Measurements from ENCODE around the gene PPM1L. TPM values are rescaled to one million over a fixed set of nuclear protein-coding genes. Genes with fewer than 3 reads are reported as not detected.
A peak's percentile ranks its signal among the peaks of the same experiment; 100 is the strongest.

The PPM1L gene
- total RNA-seq, 1 experiment from 2014 or later, result 3.2 TPM

DNA sequence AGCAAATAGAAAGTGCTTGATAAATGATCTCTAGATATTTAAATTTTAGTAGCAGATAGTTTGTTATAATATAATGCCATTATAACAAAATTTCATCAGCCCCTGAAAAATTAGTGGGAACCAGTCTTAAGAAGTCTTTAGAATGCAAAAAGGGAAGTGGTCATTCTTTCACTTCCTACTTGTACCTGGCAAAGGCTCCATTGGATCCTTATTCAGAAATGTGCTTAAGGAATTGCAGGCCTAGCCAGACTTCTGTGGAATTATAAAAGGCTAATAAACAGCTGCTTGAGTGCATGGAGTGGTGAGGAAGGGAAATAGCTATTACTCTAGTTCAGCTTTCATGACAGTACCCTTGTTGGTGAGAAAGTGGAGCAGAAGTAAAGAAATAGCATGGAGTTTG is 24.2 kb downstream of the PPM1L start:
- DNase-seq, result no peak
- no peak overlapping the region for H3K4me3 ChIP-seq (ENCODE audit: insufficient read depth, low read depth, low read length)

DNA sequence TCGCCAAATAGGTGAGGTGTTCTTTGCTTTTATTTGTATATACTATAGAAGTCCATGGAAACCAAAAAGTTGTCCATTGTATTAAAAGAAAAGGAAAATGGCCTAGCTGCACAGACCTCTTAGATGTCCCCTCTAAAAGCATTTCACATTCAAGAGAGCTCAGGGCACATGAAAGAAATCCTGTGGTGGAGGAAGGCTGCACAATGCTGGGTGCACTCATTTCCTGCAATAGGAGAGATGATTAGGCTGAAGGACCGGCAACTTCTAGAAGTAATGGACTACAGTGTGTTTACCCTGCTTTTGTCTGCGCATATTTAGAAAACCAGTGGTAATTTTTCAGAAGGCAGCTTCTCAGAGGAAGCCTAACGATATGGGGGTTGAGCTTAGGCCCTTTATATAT is 25.4 kb downstream of the PPM1L start:
- DNase-seq, result no peak
- H3K4me3 ChIP-seq (ENCODE audit: insufficient read depth, low read depth, low read length), result no peak overlapping the region
- H3K27me3 ChIP-seq (ENCODE audit: control insufficient read depth, insufficient read depth, low read length), result no peaks in the 10 kb centered on the region
- no peaks in the 10 kb centered on the region for H3K36me3 ChIP-seq (replicated peaks; ENCODE audit: control insufficient read depth, insufficient read depth, low read length)

More for the DNA sequence above, 24.2 kb downstream of the PPM1L start:
- Histone ChIP-seq H3K27me3 (ENCODE audit: control insufficient read depth, insufficient read depth, low read length) (no peaks in the 10 kb centered on the region), H3K36me3 (replicated peaks; ENCODE audit: control insufficient read depth, insufficient read depth, low read length) (no peaks in the 10 kb centered on the region)

DNA sequence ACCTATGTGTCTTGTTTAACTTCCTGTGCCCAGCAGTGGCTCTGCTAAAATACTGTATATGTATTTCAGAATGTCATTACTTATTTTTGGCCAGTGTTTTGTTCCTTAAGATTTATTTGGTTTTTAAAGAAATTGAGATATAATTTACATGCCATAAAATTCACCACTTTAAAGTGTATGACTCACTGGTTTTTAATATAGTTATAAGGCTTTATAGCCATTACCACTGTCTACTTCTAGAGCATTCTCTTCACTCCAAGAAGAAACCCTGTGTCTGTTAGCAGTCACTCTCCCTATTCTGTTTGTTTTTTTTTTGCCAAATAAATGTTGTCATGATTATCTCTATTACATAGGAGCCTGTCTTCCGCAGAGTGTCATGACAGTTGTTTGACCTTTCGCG is 25.8 kb downstream of the PPM1L start:
- Histone ChIP-seq H3K4me3 (ENCODE audit: insufficient read depth, low read depth, low read length) (no peak overlapping the region), H3K36me3 (replicated peaks; ENCODE audit: control insufficient read depth, insufficient read depth, low read length) (no peaks in the 10 kb centered on the region), H3K27me3 (ENCODE audit: control insufficient read depth, insufficient read depth, low read length) (no peaks in the 10 kb centered on the region)
- no peak for DNase-seq

DNA sequence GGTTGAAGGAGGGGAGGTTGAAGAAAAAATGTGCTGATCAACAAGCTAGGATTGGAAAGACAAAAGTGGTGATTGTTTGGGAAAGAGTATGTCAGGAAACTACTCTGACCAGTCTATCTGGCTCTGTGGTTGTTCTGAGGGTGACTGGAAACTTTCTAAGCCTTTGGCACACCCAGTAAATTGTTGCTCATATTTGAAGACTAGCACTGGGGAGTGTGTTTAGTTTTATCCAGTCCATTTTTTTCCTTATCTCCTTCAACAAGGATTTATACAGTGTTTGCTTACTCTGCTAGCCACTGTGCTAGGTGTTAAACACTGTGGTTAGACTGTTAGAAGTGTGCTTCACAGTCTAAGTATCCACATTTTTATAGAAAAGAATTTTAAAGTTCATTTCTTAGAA is 28.8 kb downstream of the PPM1L start:
- Histone ChIP-seq H3K4me3 (ENCODE audit: insufficient read depth, low read depth, low read length) (no peak overlapping the region), H3K36me3 (replicated peaks; ENCODE audit: control insufficient read depth, insufficient read depth, low read length) (no peaks in the 10 kb centered on the region), H3K27me3 (ENCODE audit: control insufficient read depth, insufficient read depth, low read length) (no peaks in the 10 kb centered on the region)
- DNase-seq, result peak; percentile 4

DNA sequence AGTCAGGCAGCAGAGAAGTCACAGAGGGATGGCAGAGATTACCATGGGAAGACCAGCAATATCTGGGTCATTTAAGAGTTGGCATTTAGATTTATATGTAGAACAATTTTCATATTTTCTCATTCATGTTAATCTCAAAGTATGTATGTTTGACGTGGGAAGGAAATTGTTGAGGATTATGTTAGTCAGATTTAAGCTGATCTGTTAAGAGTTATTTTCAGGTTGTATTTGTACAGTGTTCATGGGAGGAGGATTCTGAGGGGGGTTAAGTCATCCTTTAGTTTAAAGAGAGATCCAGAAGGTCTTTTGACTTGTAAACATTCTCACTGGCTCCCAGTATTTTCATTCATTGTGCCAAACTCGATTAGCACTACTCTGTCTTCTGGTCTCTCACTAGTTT is 34.7 kb downstream of the PPM1L start:
- Histone ChIP-seq H3K4me3 (ENCODE audit: insufficient read depth, low read depth, low read length) (no peak overlapping the region), H3K36me3 (replicated peaks; ENCODE audit: control insufficient read depth, insufficient read depth, low read length) (no peaks in the 10 kb centered on the region), H3K27me3 (ENCODE audit: control insufficient read depth, insufficient read depth, low read length) (no peaks in the 10 kb centered on the region)
- DNase-seq, result no peak

DNA sequence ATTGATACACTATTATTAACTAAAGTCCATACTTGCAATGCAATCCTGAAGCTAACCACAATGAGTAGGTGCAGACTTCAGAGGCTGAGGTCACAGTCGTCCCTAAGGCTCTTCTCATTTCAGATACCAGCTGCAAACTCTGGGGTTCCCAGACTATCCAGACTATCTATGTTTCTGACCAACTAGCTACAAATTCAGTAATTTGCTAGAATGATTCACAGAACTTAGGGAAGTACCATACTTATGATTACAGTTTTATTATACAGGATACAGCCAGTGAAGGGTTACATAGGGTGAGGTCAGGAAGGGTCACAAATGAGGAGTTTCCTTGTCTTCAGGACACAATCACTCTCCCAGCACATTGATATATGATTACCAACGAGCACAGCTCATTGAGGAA is 36.5 kb downstream of the PPM1L start:
- DNase-seq, result no peak
- no peak overlapping the region for H3K4me3 ChIP-seq (ENCODE audit: insufficient read depth, low read depth, low read length)
- H3K27me3 ChIP-seq (ENCODE audit: control insufficient read depth, insufficient read depth, low read length), result no peaks in the 10 kb centered on the region
- H3K36me3 ChIP-seq (replicated peaks; ENCODE audit: control insufficient read depth, insufficient read depth, low read length), result no peaks in the 10 kb centered on the region

DNA sequence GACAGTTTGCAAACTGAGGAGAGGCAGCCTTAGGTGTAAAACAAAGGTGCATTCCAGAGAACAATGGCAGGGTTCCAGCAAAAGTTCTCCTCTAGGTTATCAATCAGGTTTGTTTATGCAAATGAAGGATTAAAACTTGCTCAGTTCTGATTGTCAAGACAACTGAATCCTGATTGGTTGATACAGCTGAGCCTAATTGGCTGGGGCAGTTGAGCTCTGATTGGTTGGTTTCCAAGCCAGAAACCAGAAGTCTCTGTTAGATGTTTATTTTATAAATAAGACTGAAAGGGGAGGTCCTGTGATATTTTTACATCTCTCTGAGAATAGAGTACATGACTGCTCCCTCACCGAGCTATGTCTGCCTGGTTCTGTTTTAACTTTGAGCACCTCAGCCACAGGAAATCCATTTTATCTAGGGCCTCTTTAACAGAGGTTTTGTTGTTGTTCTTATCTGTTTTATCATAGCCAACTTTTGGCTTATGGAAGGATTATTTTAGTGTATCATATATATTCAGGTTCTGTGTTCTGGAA is 37.8 kb downstream of the PPM1L start:
- Histone ChIP-seq H3K27me3 (ENCODE audit: control insufficient read depth, insufficient read depth, low read length) (no peaks in the 10 kb centered on the region), H3K36me3 (replicated peaks; ENCODE audit: control insufficient read depth, insufficient read depth, low read length) (no peaks in the 10 kb centered on the region), H3K4me3 (ENCODE audit: insufficient read depth, low read depth, low read length) (no peak overlapping the region)
- DNase-seq, result no peak

DNA sequence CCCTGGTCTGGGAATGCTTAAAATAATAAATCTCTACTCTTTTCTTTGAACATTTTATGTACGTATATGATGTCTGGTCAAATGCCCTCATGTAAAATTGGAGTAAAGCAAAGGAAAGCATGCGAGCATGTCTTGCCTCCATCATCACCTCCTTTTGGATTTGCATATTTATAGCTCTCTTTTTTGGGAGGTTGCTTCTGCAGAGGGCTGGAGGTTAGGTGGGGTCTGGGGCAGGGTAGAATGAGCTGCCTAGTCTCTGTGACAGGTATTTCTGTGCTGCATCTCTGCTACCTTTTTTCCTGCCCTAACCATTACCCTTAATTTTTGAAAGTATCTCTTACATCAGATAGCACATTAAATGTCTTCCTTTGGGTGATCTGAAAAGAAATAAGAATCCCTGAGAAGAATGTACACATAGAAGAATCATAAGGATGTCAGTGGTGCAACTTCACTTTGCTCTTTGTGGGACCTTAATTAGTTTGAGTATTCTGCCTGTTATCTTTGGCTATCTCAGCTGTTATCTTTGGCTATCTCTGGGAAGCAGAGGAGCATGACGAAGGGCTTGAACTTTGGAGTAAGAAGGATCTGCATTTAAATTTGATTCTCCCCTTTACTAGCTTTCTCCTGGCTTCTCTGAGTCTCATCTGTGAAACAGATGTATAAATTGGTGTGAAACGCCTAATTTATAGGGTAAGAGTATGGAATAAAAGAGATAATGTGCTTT is 40.2 kb downstream of the PPM1L start:
- no peak overlapping the region for H3K4me3 ChIP-seq (ENCODE audit: insufficient read depth, low read depth, low read length)
- no peaks in the 10 kb centered on the region for H3K36me3 ChIP-seq (replicated peaks; ENCODE audit: control insufficient read depth, insufficient read depth, low read length)
- DNase-seq, result no peak
- H3K27me3 ChIP-seq (ENCODE audit: control insufficient read depth, insufficient read depth, low read length), result no peaks in the 10 kb centered on the region

DNA sequence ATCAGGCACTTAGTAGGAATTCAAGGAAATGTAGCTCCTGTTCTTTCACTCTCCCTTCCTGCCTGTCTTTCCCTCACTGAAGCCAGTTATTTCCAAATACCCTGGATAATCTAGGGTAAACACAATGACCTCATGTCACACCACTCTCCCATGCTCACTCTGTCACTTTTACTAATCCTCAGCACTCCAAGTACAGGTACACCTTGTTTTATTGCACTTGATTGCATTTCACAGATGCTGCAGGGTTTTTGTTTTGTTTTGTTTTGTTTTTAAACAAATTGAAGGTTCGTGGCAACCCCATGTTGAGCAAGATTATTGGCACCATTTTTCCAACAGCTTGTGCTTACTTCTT is 40.8 kb downstream of the PPM1L start:
- no peak for DNase-seq
- H3K36me3 ChIP-seq (replicated peaks; ENCODE audit: control insufficient read depth, insufficient read depth, low read length), result no peaks in the 10 kb centered on the region
- H3K27me3 ChIP-seq (ENCODE audit: control insufficient read depth, insufficient read depth, low read length), result no peaks in the 10 kb centered on the region
- H3K4me3 ChIP-seq (ENCODE audit: insufficient read depth, low read depth, low read length), result no peak overlapping the region

DNA sequence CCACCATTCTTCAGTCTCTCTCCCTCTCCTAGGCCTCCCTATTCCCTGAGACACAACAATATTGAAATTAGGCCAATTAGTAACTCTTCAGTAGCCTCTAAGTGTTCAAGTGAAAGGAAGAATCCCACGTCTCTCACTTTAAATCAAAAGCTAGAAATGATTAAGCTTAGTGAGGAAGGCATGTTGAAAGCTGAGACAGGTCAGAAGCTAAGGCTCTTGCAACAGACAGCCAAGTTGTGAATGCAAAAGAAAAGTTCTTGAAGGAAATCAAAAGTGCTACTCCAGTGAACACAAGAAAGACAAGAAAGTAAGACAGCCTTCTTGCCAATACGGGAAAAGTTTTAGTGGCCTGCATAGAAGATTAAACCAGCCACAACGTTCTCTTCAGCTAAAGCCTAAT is 41.3 kb downstream of the PPM1L start:
- no peaks in the 10 kb centered on the region for H3K27me3 ChIP-seq (ENCODE audit: control insufficient read depth, insufficient read depth, low read length)

DNA sequence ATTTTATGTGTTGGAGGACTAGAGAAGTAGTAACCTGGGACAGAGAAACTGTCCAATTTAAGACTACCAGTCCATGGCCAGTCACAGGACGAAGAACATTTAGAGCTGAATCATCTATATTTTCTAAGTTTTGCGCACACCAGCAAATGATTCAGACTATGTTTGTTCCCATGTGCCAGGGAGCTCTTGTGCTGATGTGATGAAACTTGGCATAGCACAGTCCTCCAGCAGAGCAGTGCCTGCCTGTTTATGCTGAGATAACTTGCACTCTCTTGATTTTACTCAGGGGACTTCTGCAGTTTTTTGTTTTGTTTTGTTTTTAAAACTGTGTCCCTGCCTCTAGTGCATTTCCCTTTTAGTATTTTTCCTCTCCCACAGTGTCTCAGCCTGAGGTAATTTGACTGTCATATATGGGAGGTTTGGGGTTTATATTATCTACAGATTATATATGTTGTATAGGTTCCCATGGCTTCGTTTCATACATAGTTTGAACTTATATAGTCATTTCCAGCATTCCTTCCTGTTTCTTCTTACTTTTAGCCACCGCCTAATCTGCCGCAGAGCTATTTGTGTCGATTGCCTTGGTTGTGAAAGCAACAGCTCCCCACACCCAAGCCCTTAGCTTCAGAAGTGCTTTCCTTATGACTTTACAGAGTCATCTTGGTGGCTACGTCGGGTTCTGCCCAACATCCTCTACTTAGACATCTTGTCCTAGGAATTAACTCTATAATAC is 45.5 kb downstream of the PPM1L start:
- no peak overlapping the region for H3K4me3 ChIP-seq (ENCODE audit: insufficient read depth, low read depth, low read length)
- H3K27me3 ChIP-seq (ENCODE audit: control insufficient read depth, insufficient read depth, low read length), result no peaks in the 10 kb centered on the region
- H3K36me3 ChIP-seq (replicated peaks; ENCODE audit: control insufficient read depth, insufficient read depth, low read length), result no peaks in the 10 kb centered on the region
- DNase-seq, result no peak

More for the DNA sequence above, 41.3 kb downstream of the PPM1L start:
- H3K4me3 ChIP-seq (ENCODE audit: insufficient read depth, low read depth, low read length), result no peak overlapping the region
- no peak for DNase-seq
- no peaks in the 10 kb centered on the region for H3K36me3 ChIP-seq (replicated peaks; ENCODE audit: control insufficient read depth, insufficient read depth, low read length)

DNA sequence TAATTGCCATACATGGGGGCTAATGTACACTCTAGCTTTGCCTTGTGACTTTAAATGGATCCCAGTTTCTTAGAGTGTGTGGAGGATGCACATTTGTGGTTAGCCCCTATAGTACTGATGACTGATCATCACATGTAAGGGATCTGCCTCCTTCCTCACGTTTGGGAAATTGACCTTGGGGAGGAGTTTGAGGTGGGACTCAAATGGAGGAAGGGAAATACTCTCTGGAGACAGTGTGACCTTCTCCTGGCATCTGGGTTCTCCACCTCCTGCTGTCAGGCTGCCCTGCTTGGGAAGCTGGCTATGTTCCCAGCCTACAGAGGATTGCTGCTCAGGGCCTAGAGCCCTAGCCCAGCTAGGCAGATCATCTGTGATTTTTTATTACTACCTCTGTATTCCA is 48.7 kb downstream of the PPM1L start:
- no peak overlapping the region for H3K4me3 ChIP-seq (ENCODE audit: insufficient read depth, low read depth, low read length)
- DNase-seq, result peak; percentile 4
- H3K27me3 ChIP-seq (ENCODE audit: control insufficient read depth, insufficient read depth, low read length), result no peaks in the 10 kb centered on the region
- no peaks in the 10 kb centered on the region for H3K36me3 ChIP-seq (replicated peaks; ENCODE audit: control insufficient read depth, insufficient read depth, low read length)

DNA sequence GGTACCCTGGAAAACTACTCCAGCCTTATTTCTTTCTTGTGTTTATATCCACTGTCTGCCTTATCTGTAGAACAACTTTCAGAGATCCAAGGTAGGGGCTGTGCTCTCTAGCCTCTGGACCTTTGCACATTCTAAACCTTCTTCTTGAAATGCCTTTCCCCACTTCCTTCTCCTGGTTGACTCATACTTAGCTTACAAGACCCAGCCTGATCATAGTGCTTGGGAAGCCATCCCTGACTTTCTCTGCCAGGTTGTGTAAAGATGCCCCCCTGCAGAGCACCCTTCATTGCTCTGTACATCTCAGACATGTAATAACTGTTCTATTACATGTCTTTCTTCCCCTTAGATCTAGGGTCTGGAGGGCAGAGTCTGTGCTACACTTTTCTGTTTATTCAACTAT is 50.1 kb downstream of the PPM1L start:
- no peaks in the 10 kb centered on the region for H3K36me3 ChIP-seq (replicated peaks; ENCODE audit: control insufficient read depth, insufficient read depth, low read length)
- H3K4me3 ChIP-seq (ENCODE audit: insufficient read depth, low read depth, low read length), result no peak overlapping the region
- DNase-seq, result no peak
- H3K27me3 ChIP-seq (ENCODE audit: control insufficient read depth, insufficient read depth, low read length), result no peaks in the 10 kb centered on the region

DNA sequence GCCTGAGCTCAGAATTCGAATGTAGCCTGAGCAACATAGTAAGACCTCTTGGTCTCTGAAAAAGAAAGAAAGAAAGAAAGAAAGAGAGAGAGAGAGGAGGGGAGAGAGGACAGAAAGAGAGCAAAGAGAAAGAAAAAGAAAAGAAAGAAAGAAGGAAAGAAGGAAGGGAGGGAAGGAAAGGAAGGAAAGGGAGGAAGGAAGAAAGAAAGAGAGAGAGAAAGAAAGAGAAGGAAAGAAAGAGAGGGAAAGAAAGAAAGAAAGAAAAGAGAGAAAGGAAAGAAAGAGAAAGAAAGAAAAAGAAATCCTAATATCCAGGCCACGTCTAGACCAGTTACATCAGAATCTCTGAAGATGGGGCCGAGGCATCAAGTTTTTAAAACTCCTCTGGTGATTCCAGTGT is 50.7 kb downstream of the PPM1L start:
- no peak overlapping the region for H3K4me3 ChIP-seq (ENCODE audit: insufficient read depth, low read depth, low read length)
- no peaks in the 10 kb centered on the region for H3K27me3 ChIP-seq (ENCODE audit: control insufficient read depth, insufficient read depth, low read length)
- no peaks in the 10 kb centered on the region for H3K36me3 ChIP-seq (replicated peaks; ENCODE audit: control insufficient read depth, insufficient read depth, low read length)
- DNase-seq, result no peak

DNA sequence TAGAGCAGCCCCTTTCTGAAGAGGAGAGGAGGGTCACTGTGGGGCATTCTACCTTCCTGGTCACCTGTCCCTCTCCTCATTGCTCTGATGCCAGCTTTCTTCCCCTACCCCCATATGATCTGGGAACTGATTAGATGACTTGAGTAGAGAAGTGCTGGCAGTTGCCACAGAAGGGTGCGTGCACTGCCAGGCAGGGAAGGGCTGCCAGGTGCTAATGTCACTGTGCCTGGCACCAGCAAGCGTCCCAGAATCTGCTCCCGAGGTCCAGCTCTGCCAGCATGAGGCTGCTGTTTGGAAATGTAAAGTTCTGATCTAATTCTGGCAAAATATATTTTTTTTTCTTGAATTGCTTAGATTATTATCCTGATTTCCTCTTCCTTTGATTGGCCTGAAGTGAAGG is 52.8 kb downstream of the PPM1L start:
- H3K36me3 ChIP-seq (replicated peaks; ENCODE audit: control insufficient read depth, insufficient read depth, low read length), result no peaks in the 10 kb centered on the region
- no peak for DNase-seq
- no peak overlapping the region for H3K4me3 ChIP-seq (ENCODE audit: insufficient read depth, low read depth, low read length)
- no peaks in the 10 kb centered on the region for H3K27me3 ChIP-seq (ENCODE audit: control insufficient read depth, insufficient read depth, low read length)
